T-helper 1 cell treated with Interleukin-12 subunit alpha and Interleukin-12 subunit beta and Interleukin-4 antibody, amounts not matched to agents 30 ng/mL and 1 ng/mL, for 36 hours (primary cell): ENCODE measurements around the gene SLC25A51. TPM values are rescaled to one million over a fixed set of nuclear protein-coding genes. Genes with fewer than 3 reads are reported as not detected.

Experiments used
- intact Hi-C: fragments of 100-400 bp; cut with micrococcal nuclease; formaldehyde crosslinking; loops from one replicate; pipeline ENCODE4 v1.15.1; 2024
- total RNA-seq: library from RNA; stranded (reverse); gene quantifications from 2 replicates; pipeline ENCODE4 v1.2.3, GENCODE V29; 2022

The SLC25A51 gene
- total RNA-seq, 1 donor from 2014 or later, result 32.9 TPM

GRCh38 chr9:37937366-37937765 is 33.4 kb upstream of the SLC25A51 start:
- intact Hi-C loops, result no loop called here

GRCh38 chr9:37936965-37937364 is 33.0 kb upstream of the SLC25A51 start:
- intact Hi-C loops, result no loop called here

DNA sequence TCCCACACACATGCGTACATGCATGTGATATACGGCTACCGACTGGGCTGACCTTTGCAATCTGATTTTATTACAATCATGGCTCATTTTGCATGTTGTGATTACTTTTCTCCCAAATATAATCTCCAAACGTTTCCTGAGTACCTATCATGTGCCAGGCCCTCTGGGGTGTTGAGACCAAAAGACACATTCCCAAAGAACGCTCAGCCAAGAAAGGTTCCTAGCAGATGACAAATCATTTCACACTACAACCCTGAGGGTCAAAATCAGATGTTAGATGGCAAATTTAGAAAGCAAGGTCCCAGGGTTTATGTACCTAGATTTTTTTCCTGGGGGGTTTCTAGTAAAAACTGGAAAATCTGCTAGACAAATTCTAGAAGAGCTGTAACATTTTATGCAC is 32.4 kb upstream of the SLC25A51 start:
- intact Hi-C loops, result no loop called here

GRCh38 chr9:37935096-37935495 is 31.2 kb upstream of the SLC25A51 start:
- intact Hi-C loops, result no loop called here

- intact Hi-C loops, result no loop called here
Observed at GRCh38 chr9:37931592-37931991, 27.7 kb upstream of the SLC25A51 start.

GRCh38 chr9:37929441-37929895 is 25.5 kb upstream of the SLC25A51 start:
- intact Hi-C loops, result no loop called here

GRCh38 chr9:37928552-37929430 is 24.9 kb upstream of the SLC25A51 start:
- intact Hi-C loops, result no loop called here

- intact Hi-C loops, result no loop called here
Observed at GRCh38 chr9:37927601-37928551, 23.9 kb upstream of the SLC25A51 start.

GRCh38 chr9:37927132-37927531 is 23.2 kb upstream of the SLC25A51 start:
- intact Hi-C loops, result no loop called here

- intact Hi-C loops, result no loop called here
Observed at GRCh38 chr9:37926737-37927118, 22.8 kb upstream of the SLC25A51 start.

DNA sequence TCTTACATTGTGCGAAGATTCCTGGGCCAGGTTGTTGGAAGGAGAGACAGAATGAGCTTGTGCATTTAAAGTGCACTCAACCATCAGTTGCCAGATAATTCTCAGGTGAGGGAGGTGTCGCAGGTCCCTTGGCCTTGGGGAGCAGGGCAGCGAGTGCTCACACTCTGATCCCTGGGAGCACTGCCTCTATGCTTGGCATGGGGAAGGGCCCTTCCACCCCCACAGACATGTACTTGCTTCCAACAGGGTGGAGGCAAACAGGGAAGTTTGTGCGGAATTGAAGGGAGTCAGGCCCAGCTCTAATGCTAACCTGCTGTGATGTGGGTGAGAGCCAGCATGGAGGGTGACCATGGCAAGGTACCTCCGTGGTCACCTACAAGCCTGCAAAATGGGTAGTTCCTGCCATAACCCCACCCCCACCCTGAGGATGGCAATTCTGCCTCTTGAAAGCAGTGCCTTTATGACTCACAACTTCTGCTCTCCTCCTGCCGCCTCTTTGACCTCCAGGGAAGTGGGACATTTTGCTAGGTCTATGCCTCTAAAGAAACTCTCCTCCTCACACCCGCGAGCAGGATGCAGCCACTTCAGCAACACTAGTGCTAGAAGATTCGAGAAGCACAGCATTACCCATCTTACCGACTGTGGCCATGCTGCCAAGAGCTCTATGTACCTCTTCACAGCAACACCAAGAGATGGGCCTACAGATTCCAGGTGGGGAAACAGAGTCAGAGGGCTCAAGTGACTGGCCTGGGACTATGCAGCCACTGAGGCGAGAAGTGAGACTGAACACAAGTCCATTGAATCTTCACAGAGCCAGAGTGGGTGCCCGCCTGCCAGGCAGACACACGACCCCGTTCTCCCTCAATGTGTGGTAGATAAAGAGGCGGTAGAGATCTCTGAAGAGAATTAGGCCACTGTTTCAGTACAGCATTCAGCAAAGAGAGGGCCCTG is 22.1 kb upstream of the SLC25A51 start:
- intact Hi-C loops, result no loop called here

DNA sequence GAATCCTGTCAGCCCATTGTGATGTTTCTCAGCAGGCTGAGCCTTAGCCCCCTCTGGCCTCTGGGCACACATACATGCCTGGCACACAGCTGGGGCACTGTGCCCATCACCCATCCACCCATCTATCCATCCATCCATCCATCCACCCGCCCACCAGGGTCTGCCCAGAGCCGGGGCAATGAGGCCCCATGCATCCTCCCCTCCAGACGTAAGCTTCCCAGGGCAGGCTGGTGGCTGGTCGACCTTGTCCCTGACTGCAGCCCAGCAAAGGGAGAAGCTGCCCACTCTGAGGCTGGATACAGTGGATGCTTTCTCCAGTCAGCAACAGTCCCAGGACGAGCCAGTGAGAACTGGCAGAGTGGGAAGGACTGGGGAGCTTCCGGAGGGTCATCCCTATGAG is 21.1 kb upstream of the SLC25A51 start:
- intact Hi-C loops, result no loop called here

GRCh38 chr9:37924538-37924937 is 20.6 kb upstream of the SLC25A51 start:
- intact Hi-C loops, result no loop called here

DNA sequence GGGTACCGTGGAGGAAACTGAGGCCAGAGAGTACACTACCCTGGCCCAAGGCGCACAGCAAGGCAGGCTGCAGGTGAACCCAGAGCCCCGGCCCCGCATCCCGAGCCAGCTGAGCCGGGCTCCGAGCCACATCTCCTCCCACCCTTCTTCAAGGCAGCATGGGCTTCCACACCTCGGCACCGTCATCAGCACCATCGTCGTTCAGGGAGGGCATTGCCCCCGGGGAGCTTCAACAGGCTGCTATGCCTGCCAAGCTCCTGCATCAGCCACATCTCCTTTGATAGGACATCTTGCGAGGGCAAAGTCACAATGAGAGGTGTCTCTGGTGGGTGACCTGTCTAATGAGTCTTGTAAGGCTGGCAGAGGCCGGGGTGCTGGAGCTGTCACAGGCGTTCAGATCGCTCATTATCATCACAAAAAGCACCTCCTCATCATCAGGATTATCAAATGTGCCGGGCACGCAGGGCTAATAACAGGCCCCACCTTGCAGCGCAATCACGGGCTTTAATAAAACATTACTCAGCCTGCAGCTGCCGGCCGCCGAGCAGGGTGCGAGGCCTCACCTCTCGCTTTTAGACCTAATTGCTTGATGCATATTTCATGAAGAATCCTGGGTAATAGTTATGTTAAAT is 20.0 kb upstream of the SLC25A51 start:
- intact Hi-C loops, result no loop called here

DNA sequence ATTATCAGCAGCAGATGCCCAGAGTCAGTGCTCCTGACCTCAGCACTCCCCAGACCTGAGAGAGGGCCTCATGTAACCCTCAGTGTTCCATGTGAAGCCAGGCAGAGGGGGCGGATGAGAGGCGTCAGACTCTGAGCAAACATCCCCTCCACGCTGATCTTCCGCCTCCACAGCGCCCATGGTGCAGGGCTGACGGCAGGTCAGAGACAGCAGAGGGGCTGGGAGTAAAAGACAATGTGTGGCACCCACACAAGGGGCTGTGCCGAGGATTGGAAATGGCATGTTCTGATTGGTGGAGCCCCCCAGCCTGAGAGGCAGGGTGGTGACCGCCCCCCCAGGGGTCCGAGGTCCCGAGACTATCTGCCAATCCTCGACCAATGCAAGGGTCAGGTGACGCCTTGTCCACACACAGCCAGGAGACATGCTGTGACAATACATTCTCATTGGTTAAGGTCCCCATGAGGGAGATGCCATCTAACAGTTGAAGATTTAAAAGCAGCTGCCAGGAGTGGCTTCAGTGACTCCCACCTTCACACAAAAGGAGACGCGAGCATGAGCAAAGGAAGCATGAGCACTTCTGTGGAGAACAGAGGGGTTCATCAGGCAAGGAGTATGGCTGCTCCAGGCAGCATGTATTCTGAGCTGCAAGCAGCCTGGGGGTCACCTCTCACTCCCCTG is 19.3 kb upstream of the SLC25A51 start:
- intact Hi-C loops, result no loop called here

DNA sequence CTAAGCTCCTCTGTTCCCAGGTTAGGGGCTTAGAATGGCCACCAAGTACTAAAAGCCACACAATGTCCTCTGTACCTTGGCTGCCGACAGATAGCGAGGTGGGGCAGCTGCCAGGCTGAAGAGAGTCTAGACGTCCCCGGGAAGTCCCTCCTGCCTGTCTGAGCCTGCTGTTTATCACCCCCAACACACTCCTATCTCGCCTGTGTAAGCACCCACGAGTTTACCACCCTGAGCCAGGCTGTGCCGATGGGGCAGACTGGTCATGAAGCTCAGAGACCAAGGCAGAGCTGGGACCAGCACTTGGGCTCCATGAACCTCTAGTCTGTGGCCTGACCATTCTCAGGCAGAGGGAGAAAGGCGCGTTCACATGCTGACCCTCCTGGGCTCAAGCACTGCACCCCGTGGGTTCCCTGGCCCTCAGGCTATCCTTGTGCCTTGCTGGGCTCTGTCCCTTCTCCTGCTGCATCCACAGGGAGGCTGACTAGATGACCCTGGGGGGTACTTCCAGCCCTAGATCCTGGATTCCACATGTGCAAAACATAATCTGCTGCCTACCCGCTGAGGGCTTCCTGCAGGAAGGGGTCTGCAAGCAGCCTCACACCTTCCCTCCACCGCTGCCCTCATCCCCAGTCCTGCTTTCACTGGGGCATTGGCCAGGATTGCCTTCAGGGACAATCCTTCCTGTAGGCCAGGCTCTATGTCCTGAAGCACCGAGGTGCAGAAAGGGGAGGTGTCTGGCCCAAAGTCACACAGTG is 18.6 kb upstream of the SLC25A51 start:
- intact Hi-C loops, result no loop called here

GRCh38 chr9:37921546-37922300 is 17.8 kb upstream of the SLC25A51 start:
- intact Hi-C loops, result no loop called here

DNA sequence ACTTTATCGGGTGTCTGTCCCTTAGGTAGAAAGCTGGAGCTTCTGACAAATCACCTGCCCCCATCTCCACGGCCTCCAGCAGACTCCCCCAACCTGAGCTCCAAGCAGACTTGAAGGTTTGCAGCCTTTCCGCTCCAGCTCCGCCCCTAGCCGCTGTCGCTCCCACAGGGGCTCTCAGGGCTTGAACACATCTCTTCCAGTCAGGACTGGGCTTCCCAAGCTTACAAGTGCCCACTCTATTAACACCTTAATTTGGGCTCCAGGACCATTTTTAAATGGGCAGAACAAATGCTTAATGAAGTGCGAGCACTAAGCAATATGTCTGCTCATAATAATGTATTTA is 17.2 kb upstream of the SLC25A51 start:
- intact Hi-C loops, result no loop called here
